Measurements from ENCODE around the gene ASF1A.
"Not testable (repeated sequence)": the region's sequence is repeated elsewhere in the genome, so short reads cannot be mapped to it uniquely, and the experiment has no call there.

Gene ASF1A

GRCh38 chr6:118864341-118865099 lies 29.4 kb upstream of the ASF1A start:
- H3K4me1 ChIP-seq = peaks cover 17 to 31% (median 19%) of the 10 kb centered on the region in 10 experiments
- peaks cover 0 to 33% (median 0%) of the 10 kb centered on the region in 11 experiments; a peak in 5 of 22 replicates for H4K20me1 ChIP-seq
- peak overlapping the region; percentile 60 to 91 (median 76) for H3K4me2 ChIP-seq
- H3K27me3 ChIP-seq = no peaks in the 10 kb centered on the region
- H3K9me3 ChIP-seq (replicated peaks in 1 of 11) = peaks cover 43 to 74% (median 62%) of the 10 kb centered on the region in 11 experiments
- no peak for TF ChIP-seq Cebpa-rat (IDR thresholded peaks at IDR 0.05)
- H3K36me3 ChIP-seq = peaks cover 19 to 36% (median 25%) of the 10 kb centered on the region in 11 experiments
- H3K9ac ChIP-seq = peak overlapping the region in 10 of 11 experiments; percentile 5 to 67 (median 35); a peak in 13 of 22 replicates
- peak overlapping the region in 3 of 10 experiments; percentile 1 to 25 (median 14); a peak in 4 of 20 replicates for H3K4me3 ChIP-seq
- H3K27ac ChIP-seq = peak overlapping the region in 10 of 11 experiments; percentile 8 to 57 (median 44); a peak in 16 of 22 replicates

DNA sequence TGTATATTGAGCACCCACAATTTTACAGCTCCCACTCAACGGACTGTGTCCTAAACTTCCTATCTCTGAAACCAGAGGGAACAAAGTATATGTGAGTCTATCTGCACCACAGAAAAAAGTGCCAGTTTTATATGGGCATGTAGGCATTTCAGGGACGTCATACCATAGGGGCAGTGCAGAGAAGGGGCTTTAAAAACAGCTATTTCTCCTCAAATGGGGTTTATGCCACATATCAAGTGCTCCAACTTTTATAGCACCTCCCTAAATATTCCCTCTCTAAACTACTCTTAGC lies 28.9 kb upstream of the ASF1A start:
- TF ChIP-seq Cebpa-rat (IDR thresholded peaks at IDR 0.05) = no peak
- Histone ChIP-seq H3K4me2 (peak overlapping the region; percentile 60 to 91 (median 76)), H3K9ac (peak overlapping the region in 10 of 11 experiments; percentile 5 to 67 (median 35); a peak in 13 of 22 replicates), H3K27me3 (no peaks in the 10 kb centered on the region), H3K4me3 (peak overlapping the region in 3 of 10 experiments; percentile 1 to 25 (median 14); a peak in 2 of 20 replicates), H3K36me3 (peaks cover 19 to 36% (median 25%) of the 10 kb centered on the region in 11 experiments), H3K4me1 (peaks cover 16 to 26% (median 18%) of the 10 kb centered on the region in 10 experiments), H3K9me3 (replicated peaks in 1 of 11) (peaks cover 47 to 75% (median 63%) of the 10 kb centered on the region in 11 experiments), H4K20me1 (peaks cover 0 to 33% (median 0%) of the 10 kb centered on the region in 11 experiments; a peak in 5 of 22 replicates), H3K27ac (peak overlapping the region in 10 of 11 experiments; percentile 8 to 57 (median 44); a peak in 14 of 22 replicates)

DNA sequence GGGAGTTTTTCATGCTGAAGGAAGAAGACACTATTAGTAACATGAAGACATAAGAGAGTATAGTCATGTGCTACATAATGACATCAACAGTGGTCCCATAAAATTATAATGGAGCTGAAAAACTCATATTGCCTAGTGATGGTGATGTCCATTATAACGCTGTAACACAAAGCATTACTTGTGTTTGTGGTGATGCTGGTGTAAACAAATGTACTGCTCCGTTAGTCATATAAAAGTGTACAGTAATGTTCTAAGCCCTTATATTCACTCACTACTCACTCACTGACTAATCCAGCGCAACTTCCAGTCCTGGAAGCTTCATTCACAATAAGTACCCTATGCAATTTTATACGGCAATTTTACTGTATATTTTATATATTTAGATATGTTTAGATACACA lies 26.8 kb upstream of the ASF1A start:
- H3K9ac ChIP-seq = no peak overlapping the region

GRCh38 chr6:118868901-118869300 lies 25.1 kb upstream of the ASF1A start:
- not testable (repeated sequence) for H3K4me2 ChIP-seq, H3K27ac ChIP-seq, H3K9ac ChIP-seq, H3K4me3 ChIP-seq, H3K27me3 ChIP-seq
- peaks cover 0 to 18% (median 0%) of the 10 kb centered on the region in 11 experiments; a peak in 7 of 22 replicates for H3K36me3 ChIP-seq
- H3K4me1 ChIP-seq = peaks cover 16 to 21% (median 17%) of the 10 kb centered on the region in 10 experiments
- peaks cover 0 to 52% (median 0%) of the 10 kb centered on the region in 11 experiments; a peak in 5 of 22 replicates for H4K20me1 ChIP-seq
- peaks cover 20 to 48% (median 35%) of the 10 kb centered on the region in 11 experiments; a peak in 20 of 22 replicates for H3K9me3 ChIP-seq (replicated peaks in 1 of 11)

More for the DNA sequence above, 26.8 kb upstream of the ASF1A start:
- H3K27ac ChIP-seq = no peak overlapping the region
- peaks cover 16 to 26% (median 18%) of the 10 kb centered on the region in 10 experiments for H3K4me1 ChIP-seq
- peaks cover 0 to 42% (median 0%) of the 10 kb centered on the region in 11 experiments; a peak in 5 of 22 replicates for H4K20me1 ChIP-seq
- no peaks in the 10 kb centered on the region for H3K27me3 ChIP-seq
- peaks cover 0 to 25% (median 8%) of the 10 kb centered on the region in 11 experiments; a peak in 16 of 22 replicates for H3K36me3 ChIP-seq
- TF ChIP-seq Cebpa-rat (IDR thresholded peaks at IDR 0.05) = no peak
- no peak overlapping the region for H3K4me2 ChIP-seq
- H3K4me3 ChIP-seq = no peak overlapping the region
- peaks cover 25 to 58% (median 47%) of the 10 kb centered on the region in 11 experiments for H3K9me3 ChIP-seq (replicated peaks in 1 of 11)

DNA sequence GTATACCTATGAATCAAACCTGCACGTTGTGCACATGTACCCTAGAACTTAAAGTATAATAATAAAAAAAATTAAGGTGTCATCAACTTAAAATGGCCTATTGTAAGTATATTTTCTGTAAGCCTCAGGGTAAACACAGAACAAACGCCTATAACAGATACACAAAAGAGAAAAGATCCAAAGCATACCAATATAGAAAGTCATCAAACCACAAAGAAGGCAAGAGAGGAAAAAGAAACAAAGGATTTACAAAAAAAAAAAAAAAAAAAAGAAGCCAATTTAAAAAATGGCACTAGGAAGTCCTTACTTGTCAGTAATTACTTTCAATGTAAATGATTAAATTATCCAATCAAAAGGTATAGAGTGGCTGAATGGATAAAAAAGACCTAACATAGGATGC lies 24.6 kb upstream of the ASF1A start:
- no peaks in the 10 kb centered on the region for H3K27me3 ChIP-seq

GRCh38 chr6:118869894-118870589 lies 23.9 kb upstream of the ASF1A start:
- Histone ChIP-seq H4K20me1 (peaks cover 0 to 50% (median 0%) of the 10 kb centered on the region in 11 experiments; a peak in 5 of 22 replicates), H3K9me3 (replicated peaks in 1 of 11) (peaks cover 20 to 48% (median 35%) of the 10 kb centered on the region in 11 experiments; a peak in 20 of 22 replicates), H3K4me1 (peaks cover 4 to 9% (median 6%) of the 10 kb centered on the region in 10 experiments), H3K4me3 (no peak overlapping the region), H3K4me2 (no peak overlapping the region), H3K9ac (no peak overlapping the region), H3K36me3 (peaks cover 0 to 21% (median 0%) of the 10 kb centered on the region in 11 experiments; a peak in 7 of 22 replicates), H3K27me3 (no peaks in the 10 kb centered on the region), H3K27ac (no peak overlapping the region)
- no peak for TF ChIP-seq Cebpa-rat (IDR thresholded peaks at IDR 0.05)

More for the DNA sequence above, 24.6 kb upstream of the ASF1A start:
- H3K4me1 ChIP-seq = peaks cover 11 to 16% (median 13%) of the 10 kb centered on the region in 10 experiments
- peaks cover 20 to 48% (median 35%) of the 10 kb centered on the region in 11 experiments; a peak in 20 of 22 replicates for H3K9me3 ChIP-seq (replicated peaks in 1 of 11)
- H4K20me1 ChIP-seq = peaks cover 0 to 52% (median 0%) of the 10 kb centered on the region in 11 experiments; a peak in 5 of 22 replicates
- peaks cover 0 to 18% (median 0%) of the 10 kb centered on the region in 11 experiments; a peak in 7 of 22 replicates for H3K36me3 ChIP-seq
- H3K9ac ChIP-seq = no peak overlapping the region
- H3K4me2 ChIP-seq = no peak overlapping the region
- H3K27ac ChIP-seq = no peak overlapping the region
- H3K4me3 ChIP-seq = no peak overlapping the region
- TF ChIP-seq Cebpa-rat (IDR thresholded peaks at IDR 0.05) = no peak

GRCh38 chr6:118871331-118871730 lies 22.6 kb upstream of the ASF1A start:
- peaks cover 0 to 48% (median 0%) of the 10 kb centered on the region in 11 experiments; a peak in 2 of 22 replicates for H4K20me1 ChIP-seq
- no peaks in the 10 kb centered on the region for H3K27me3 ChIP-seq
- no peak overlapping the region for H3K4me2 ChIP-seq
- TF ChIP-seq Cebpa-rat (IDR thresholded peaks at IDR 0.05) = no peak
- peaks cover 0 to 27% (median 7%) of the 10 kb centered on the region in 11 experiments; a peak in 8 of 22 replicates for H3K36me3 ChIP-seq
- H3K9ac ChIP-seq = no peak overlapping the region
- no peaks in the 10 kb centered on the region for H3K4me1 ChIP-seq
- H3K27ac ChIP-seq = no peak overlapping the region
- peaks cover 18 to 43% (median 32%) of the 10 kb centered on the region in 11 experiments; a peak in 20 of 22 replicates for H3K9me3 ChIP-seq (replicated peaks in 1 of 11)
- no peak overlapping the region for H3K4me3 ChIP-seq

DNA sequence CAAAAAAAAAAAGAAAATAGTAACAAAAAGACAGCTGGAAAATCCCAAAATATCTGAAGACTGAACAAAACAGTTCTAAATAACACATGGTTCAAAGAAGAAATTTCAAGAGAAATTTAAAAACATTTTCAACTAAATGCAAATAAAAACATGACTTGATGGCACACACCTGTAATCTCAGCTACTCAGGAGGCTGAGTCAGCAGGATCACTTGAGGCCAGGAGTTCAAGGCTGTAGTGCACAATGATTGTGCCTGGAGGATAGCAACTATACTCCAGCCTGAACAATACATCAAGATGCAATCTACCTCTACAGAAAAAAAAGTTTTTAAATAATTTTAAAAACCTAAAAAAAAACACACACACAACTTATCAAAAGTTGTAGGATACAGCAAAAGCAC lies 21.6 kb upstream of the ASF1A start:
- no peak overlapping the region for H3K4me2 ChIP-seq
- peaks cover 0 to 33% (median 5%) of the 10 kb centered on the region in 11 experiments; a peak in 10 of 22 replicates for H3K36me3 ChIP-seq
- H3K4me3 ChIP-seq = no peak overlapping the region

More for the DNA sequence above, 21.6 kb upstream of the ASF1A start:
- H3K4me1 ChIP-seq = no peaks in the 10 kb centered on the region
- H3K9me3 ChIP-seq (replicated peaks in 1 of 11) = peaks cover 11 to 33% (median 23%) of the 10 kb centered on the region in 11 experiments; a peak in 20 of 22 replicates
- peaks cover 0 to 46% (median 0%) of the 10 kb centered on the region in 11 experiments; a peak in 4 of 22 replicates for H4K20me1 ChIP-seq
- no peaks in the 10 kb centered on the region for H3K27me3 ChIP-seq
- H3K9ac ChIP-seq = no peak overlapping the region
- H3K27ac ChIP-seq = no peak overlapping the region
- TF ChIP-seq Cebpa-rat (IDR thresholded peaks at IDR 0.05) = no peak
